K562 (cell line): Measurements from ENCODE around the gene USP35. TPM values are rescaled to one million over a fixed set of nuclear protein-coding genes. Genes with fewer than 3 reads are reported as not detected.

Source experiments
- EGR1 ChIP-seq: fragments of 450-650 bp; conservative IDR thresholded peaks from 2 replicates; pipeline ENCODE4 v1.6.1; 2017; ENCODE audit warnings: mild to moderate bottlenecking
- FOSL1 ChIP-seq: fragments of 200-800 bp; sonication (Bioruptor generic); conservative IDR thresholded peaks from 2 replicates; pipeline ENCODE4 v1.6.1; 2016; ENCODE audit warnings: missing genetic modification characterization, missing compliant biosample characterization
- FOXP1 ChIP-seq: sonication (generic); formaldehyde crosslinking; IDR thresholded peaks from 2 replicates; pipeline ENCODE4 v1.8.0; 2022; ENCODE audit warnings: mild to moderate bottlenecking, missing genetic modification reagents
- GABPB1 ChIP-seq: sonication (generic); formaldehyde crosslinking; IDR thresholded peaks from 2 replicates; pipeline ENCODE4 v1.8.0; 2022; ENCODE audit warnings: mild to moderate bottlenecking, missing genetic modification reagents
- MYC ChIP-seq, 2 experiments: fragments of 250-450 bp in 1 of 2; sonication (Bioruptor Pico) in 1 of 2; IDR thresholded peaks; 2 replicates each; pipeline versions ENCODE4 v1.5.1 to v1.6.1; 2012 to 2021; ENCODE audit warnings: low read depth in 2 of 2, borderline replicate concordance in 1 of 2, improper control_type of control experiment in 1 of 2, low read length in 1 of 2, mild to moderate bottlenecking in 1 of 2, moderate library complexity in 1 of 2
- NR1H2 ChIP-seq: sonication (generic); formaldehyde crosslinking; IDR thresholded peaks from 2 replicates; pipeline ENCODE4 v1.4.0; 2020; ENCODE audit warnings: mild to moderate bottlenecking, missing genetic modification reagents
- NR2C1 ChIP-seq, 2 experiments: fragments of 450-650 bp; IDR thresholded peaks; 2 replicates each; pipeline ENCODE4 v1.6.1; 2017; ENCODE audit warnings: mild to moderate bottlenecking in 2 of 2, antibody characterized with exemption in 1 of 2, inconsistent platforms in 1 of 2, missing compliant biosample characterization in 1 of 2, missing genetic modification characterization in 1 of 2
- POLR2B ChIP-seq: fragments of 450-650 bp; IDR thresholded peaks from 2 replicates; pipeline ENCODE4 v1.6.1; 2018; ENCODE audit warnings: low read depth; ENCODE audit not compliant: partially characterized antibody
- SMAD2 ChIP-seq: fragments of 150-350 bp; IDR thresholded peaks from 2 replicates; pipeline ENCODE4 v1.6.1; 2014; ENCODE audit warnings: low read depth, mild to moderate bottlenecking, low read length
- TARDBP ChIP-seq: fragments of 450-650 bp; IDR thresholded peaks from 2 replicates; pipeline ENCODE4 v1.6.1; 2016
- ZNF407 ChIP-seq: fragments of 450-650 bp; IDR thresholded peaks from 2 replicates; pipeline ENCODE4 v1.6.1; 2016; ENCODE audit warnings: low read depth
- polyA plus RNA-seq, 8 experiments: library from polyadenylated mRNA; depleted of rRNA in 4 of 8; stranded (reverse) in 5 of 8; unstranded in 3 of 8; fragments of >200 nt; fragmentation: Nextera tagmentation in 2 of 8; fragmentation: Illumina TruSeq in 1 of 8; extraction: Ambion mirVana in 2 of 8; extraction: Trizol in 1 of 8; gene quantifications; 2 replicates each; pipeline versions ENCODE4 v1.2.1 to v1.2.3, GENCODE V29; 2011 to 2014; ENCODE audit warnings: inconsistent platforms in 1 of 8, missing spikeins in 1 of 8
- total RNA-seq, 7 experiments: library from RNA; depleted of rRNA in 6 of 7; stranded (reverse); fragments of >200 nt in 6 of 7; fragmentation: Illumina TruSeq in 2 of 7; extraction: Trizol in 2 of 7; gene quantifications; 2 replicates each; pipeline versions ENCODE4 v1.2.1 to v1.2.3, GENCODE V29; 2011 to 2021; ENCODE audit warnings: low replicate concordance in 1 of 7
- TF ChIP-seq, protein P1 (sequence below): fragments of 450-650 bp; IDR thresholded peaks from 2 replicates; pipeline ENCODE4 v1.7.0; 2016; ENCODE audit warnings: borderline replicate concordance

The USP35 gene
- total and polyA plus RNA-seq, 9 of the 15 experiments (the other 6 are each of a cell fraction or from before 2014, with no cell fraction given): 0.01 to 4.8 (median 3.6) TPM

DNA sequence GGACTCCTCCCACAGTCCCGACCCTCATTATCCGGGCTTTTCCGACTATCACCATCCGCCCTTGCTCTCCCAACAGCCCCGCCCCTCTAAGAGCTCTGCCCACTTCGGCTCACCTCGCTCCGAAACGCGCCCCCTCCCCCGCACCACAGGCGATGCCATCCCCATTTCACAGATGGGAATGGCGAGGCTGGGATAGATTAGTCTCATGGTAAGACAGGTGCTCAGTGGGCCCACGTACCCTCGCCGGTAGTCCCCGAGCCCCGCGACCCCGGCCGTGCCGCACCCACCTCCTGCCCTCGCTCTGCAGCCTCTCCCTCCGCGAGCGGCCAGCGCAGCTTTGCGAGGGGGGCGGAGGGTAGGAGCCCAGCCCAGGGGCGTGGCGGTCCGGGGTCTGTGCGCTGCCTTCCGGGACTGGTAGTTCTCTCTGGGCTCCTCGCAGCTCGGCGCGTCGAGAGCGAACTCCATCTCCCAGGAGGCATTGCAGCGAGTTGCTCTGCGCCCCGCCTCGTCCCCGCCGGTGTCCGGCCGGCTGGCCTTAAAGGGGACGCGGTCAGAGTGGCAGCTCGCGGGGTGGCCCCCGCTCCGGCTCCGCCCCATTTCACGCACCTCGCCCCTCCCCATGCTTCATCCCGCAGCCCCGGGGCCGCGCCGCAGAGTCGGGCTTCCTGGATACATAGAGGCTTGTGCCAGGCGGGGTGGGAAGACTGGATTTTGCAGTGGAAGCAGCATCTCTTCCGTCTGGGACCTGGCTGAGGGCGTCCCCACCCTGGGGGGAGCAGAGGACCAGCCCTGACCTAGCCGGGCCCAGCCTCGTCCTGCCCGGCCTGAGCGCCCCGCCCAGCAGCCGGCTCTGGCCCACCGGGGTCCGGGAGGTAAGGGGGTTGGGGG, at the start of gene USP35, which contains the start of gene KCTD21 (continued):
- TF ChIP-seq MYC (IDR thresholded peaks at IDR 0.05; ENCODE audit: low read depth, low read length): peak; percentile 15; the same call in 1 of the 2 replicates
- no peak for TF ChIP-seq MYC (CRISPR knock-in tag; IDR thresholded peaks at IDR 0.05; ENCODE audit: borderline replicate concordance, low read depth)
- no peak for TF ChIP-seq ZNF407
- TF ChIP-seq NR2C1 (IDR thresholded peaks at IDR 0.05): no peak; the same call in 1 of the 2 replicates
- peak; percentile 85 for TF ChIP-seq NR2C1 (tag; IDR thresholded peaks at IDR 0.05)
- peak; percentile 85 for TF ChIP-seq GABPB1 (CRISPR knock-in tag)
- no peak for TF ChIP-seq POLR2B
- peak; percentile 87 for TF ChIP-seq EGR1
- TF ChIP-seq SMAD2: no peak
- no peak for TF ChIP-seq NR1H2
- TF ChIP-seq, protein P1, sequence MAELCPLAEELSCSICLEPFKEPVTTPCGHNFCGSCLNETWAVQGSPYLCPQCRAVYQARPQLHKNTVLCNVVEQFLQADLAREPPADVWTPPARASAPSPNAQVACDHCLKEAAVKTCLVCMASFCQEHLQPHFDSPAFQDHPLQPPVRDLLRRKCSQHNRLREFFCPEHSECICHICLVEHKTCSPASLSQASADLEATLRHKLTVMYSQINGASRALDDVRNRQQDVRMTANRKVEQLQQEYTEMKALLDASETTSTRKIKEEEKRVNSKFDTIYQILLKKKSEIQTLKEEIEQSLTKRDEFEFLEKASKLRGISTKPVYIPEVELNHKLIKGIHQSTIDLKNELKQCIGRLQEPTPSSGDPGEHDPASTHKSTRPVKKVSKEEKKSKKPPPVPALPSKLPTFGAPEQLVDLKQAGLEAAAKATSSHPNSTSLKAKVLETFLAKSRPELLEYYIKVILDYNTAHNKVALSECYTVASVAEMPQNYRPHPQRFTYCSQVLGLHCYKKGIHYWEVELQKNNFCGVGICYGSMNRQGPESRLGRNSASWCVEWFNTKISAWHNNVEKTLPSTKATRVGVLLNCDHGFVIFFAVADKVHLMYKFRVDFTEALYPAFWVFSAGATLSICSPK: no peak
- no peak; the same call in 1 of the 2 replicates for TF ChIP-seq FOSL1 (tag)
- 0 out of 2 replicates have a peak, but pooled peaks have one; percentile 38 for TF ChIP-seq TARDBP
- TF ChIP-seq FOXP1: peak; percentile 26; the same call in 1 of the 2 replicates
